GM23338 (cell line): ENCODE results near the gene NIPAL4.

Experiments
- CREB1 ChIP-seq: fragments of 250-450 bp; sonication (Bioruptor Pico); IDR thresholded peaks from 2 replicates; pipeline ENCODE4 v1.5.0; 2020; ENCODE audit warnings: low read depth, mild to moderate bottlenecking, moderate library complexity
- CTCF ChIP-seq, 2 experiments: fragments of 200-600 bp in 1 of 2; sonication (generic) in 1 of 2; conservative IDR thresholded peaks; 2 replicates each; pipeline versions ENCODE4 v1.5.1 to v1.6.1; 2016 to 2017; ENCODE audit warnings: antibody characterized with exemption in 2 of 2, low read depth in 2 of 2, mild to moderate bottlenecking in 2 of 2, moderate library complexity in 1 of 2
- ETS1 ChIP-seq: IDR thresholded peaks from 2 replicates; pipeline ENCODE4 v1.6.1; 2016; ENCODE audit warnings: antibody characterized with exemption
- EZH2 ChIP-seq: fragments of 200-600 bp; sonication (generic); IDR thresholded peaks from one replicate; pipeline ENCODE4 v1.8.0; 2017; ENCODE audit warnings: antibody characterized with exemption, mild to moderate bottlenecking, low read depth; ENCODE audit not compliant: unreplicated experiment
- EZH2phosphoT487 ChIP-seq: fragments of 200-600 bp; sonication (generic); IDR thresholded peaks from one replicate; pipeline ENCODE4 v1.8.1; 2018; ENCODE audit warnings: antibody characterized with exemption; ENCODE audit not compliant: unreplicated experiment
- JUNB ChIP-seq: IDR thresholded peaks from one replicate; pipeline ENCODE4 v1.6.1; 2016; ENCODE audit warnings: antibody characterized with exemption; ENCODE audit not compliant: unreplicated experiment
- NANOG ChIP-seq: IDR thresholded peaks from 2 replicates; pipeline ENCODE4 v1.6.1; 2016; ENCODE audit warnings: antibody characterized with exemption, borderline replicate concordance
- POLR2AphosphoS5 ChIP-seq: IDR thresholded peaks from 2 replicates; pipeline ENCODE4 v1.6.1; 2016; ENCODE audit warnings: antibody characterized with exemption, low read depth
- REST ChIP-seq: IDR thresholded peaks from one replicate; pipeline ENCODE4 v1.6.1; 2018; ENCODE audit warnings: antibody characterized with exemption; ENCODE audit not compliant: unreplicated experiment
- STAT1 ChIP-seq: IDR thresholded peaks from one replicate; pipeline ENCODE4 v1.6.1; 2016; ENCODE audit warnings: antibody characterized with exemption; ENCODE audit not compliant: unreplicated experiment
- ZNF114 ChIP-seq: fragments of 250-450 bp; sonication (Bioruptor Pico); IDR thresholded peaks from 2 replicates; pipeline ENCODE4 v1.5.0; 2020; ENCODE audit warnings: mild to moderate bottlenecking, moderate library complexity
- ZNF331 ChIP-seq: fragments of 250-450 bp; sonication (Bioruptor Pico); IDR thresholded peaks from 2 replicates; pipeline ENCODE4 v1.5.0; 2020; ENCODE audit warnings: low read depth, mild to moderate bottlenecking, moderate library complexity
- ZNF462 ChIP-seq: fragments of 250-450 bp; sonication (Bioruptor Pico); IDR thresholded peaks from 2 replicates; pipeline ENCODE4 v1.5.0; 2020; ENCODE audit warnings: mild to moderate bottlenecking, moderate library complexity

GRCh38 chr5:157519579-157520253, 59.7 kb downstream of the NIPAL4 start:
- TF ChIP-seq CTCF (conservative IDR thresholded peaks at IDR 0.05; ENCODE audit: low read depth in 2 of 2) = no peak
- no peak for TF ChIP-seq EZH2
- no peak for TF ChIP-seq POLR2AphosphoS5
- no peak for TF ChIP-seq JUNB
- no peak for TF ChIP-seq STAT1
- TF ChIP-seq CREB1 = no peak
- TF ChIP-seq ZNF331 (CRISPR knock-in tag) = no peak
- TF ChIP-seq EZH2phosphoT487 = no peak
- TF ChIP-seq ZNF114 = no peak
- no peak for TF ChIP-seq REST
- no peak for TF ChIP-seq ZNF462 (CRISPR knock-in tag)
- no peak for TF ChIP-seq NANOG
- no peak for TF ChIP-seq ETS1
